GM18517 (cell line): Measurements from ENCODE around the gene GABRB2.
A peak's percentile ranks its signal among the peaks of the same experiment; 100 is the strongest.
"Not testable (repeated sequence)": the region's sequence is repeated elsewhere in the genome, so short reads cannot be mapped to it uniquely, and the experiment has no call there.

ENCODE experiments used
- ATAC-seq: cut with Tn5 transposase; IDR thresholded peaks from one replicate; pipeline ENCODE4 v1.9.1; 2021; ENCODE audit warnings: mild to moderate bottlenecking, moderate library complexity; ENCODE audit not compliant: unreplicated experiment

GABRB2 gene

DNA sequence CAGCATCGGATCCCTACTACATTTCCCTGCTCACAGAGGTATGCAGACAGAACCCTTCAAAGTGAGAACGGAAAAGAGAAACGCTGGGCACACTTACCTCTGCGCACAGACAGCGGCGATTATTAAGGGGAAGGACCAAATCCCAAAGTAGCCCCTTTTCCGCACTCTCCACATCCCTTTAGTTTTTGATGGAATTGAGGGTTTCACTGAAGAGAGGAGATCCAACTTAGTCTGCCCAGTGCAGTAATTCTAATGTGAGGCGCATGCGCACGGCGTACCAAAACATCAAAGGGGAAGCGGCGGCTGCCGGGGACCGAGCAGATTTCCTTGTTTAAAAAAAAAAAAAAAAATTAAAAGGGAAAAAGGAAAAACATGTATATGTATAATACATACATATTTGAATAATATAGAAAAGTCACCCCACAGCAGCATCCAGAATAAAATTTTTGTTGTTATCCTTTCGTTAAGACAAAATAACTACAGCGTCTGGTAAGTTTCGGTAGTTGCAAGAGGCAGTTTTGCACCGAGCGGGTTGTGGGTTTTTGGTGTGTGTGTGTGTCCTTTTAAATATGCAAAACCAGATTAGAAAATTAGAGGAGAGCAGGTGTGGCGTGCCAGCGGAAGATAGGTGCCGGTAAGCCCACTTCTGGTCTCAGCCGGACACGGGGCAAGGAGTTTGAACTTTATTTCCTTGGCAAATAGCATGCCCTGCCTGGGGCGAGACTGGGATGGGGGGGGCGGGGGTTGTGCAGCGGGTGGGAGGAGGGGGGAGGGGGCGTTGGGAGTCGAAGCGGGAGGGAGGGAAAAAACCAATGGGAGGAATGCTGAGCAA lies at the start of gene GABRB2:
Gene GABRB2, minus strand, starts transcription at position 256 of the 832 bp plus-strand sequence. Its CDS starts 82 bp downstream, at position 174.
- ATAC-seq: peak; percentile 80

GRCh38 chr5:161585798-161586197 lies 39.3 kb upstream of the GABRB2 start:
- ATAC-seq: no peak

- no peak for ATAC-seq
Observed at GRCh38 chr5:161580621-161581020, 34.1 kb upstream of the GABRB2 start.

DNA sequence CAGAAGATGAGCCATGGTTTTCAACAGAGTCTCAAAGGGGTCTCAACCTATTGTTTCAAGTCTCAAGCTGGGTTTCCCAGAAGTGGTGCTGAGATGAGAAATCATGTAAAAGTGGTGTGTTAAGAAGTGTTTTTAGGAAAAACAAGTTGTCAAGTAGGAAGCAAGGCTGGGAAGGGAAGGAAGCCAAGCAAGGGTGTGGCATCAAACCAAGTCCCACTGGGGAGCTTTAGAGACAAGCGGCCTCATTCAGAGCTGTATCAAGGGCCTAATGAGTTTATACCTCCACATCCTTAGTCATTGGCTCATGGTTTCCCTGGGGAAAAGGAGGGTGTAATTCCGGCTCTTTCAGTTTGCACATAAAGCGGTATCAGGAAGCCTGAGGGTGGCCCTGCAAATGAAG lies 26.4 kb upstream of the GABRB2 start:
- ATAC-seq: no peak

DNA sequence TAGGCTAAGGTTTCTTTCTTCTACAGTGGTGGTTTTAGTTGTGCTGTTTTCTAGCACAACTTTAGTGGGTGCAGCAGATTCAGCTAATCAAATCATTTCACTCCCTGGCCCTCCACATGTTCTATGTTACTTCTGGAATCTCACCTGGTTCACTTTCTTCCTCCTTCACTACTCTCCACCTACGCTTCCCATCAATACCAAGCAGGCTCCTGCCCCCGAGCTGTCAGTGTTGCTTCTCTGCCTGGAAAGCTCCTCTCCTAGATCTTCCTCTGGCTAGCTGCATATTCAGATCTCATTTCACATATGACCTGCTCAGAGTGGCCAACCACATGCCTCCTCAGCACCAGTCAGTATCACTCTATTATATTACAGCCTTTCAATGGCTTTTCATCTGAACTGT lies 19.6 kb upstream of the GABRB2 start:
- ATAC-seq: no peak

- no peak for ATAC-seq
Observed at GRCh38 chr5:161562446-161562845, 15.9 kb upstream of the GABRB2 start.

- ATAC-seq: no peak
Observed at GRCh38 chr5:161549106-161549505, 2.6 kb upstream of the GABRB2 start.

- ATAC-seq: no peak
Observed at GRCh38 chr5:161548487-161549094, 2.1 kb upstream of the GABRB2 start.

- ATAC-seq: no peak
Observed at GRCh38 chr5:161547738-161548486, 1.4 kb upstream of the GABRB2 start.

DNA sequence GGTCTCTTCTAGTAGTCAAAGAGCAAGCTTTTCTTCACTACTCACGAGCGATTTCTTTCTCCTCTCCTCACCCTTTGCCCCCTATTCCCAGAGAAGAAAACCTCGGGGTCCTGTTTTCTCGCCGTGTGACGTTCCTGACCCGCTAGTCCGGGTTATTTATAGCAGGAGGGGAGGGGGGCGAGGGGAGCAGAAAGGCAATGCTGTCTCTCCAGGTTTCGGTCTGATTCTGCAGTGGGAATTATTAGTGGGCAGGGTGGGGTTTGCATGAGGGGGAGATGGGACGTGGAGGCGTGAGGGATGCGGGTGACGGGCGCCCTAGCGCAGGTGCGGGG lies 847 bp upstream of the GABRB2 start:
- ATAC-seq: no peak

DNA sequence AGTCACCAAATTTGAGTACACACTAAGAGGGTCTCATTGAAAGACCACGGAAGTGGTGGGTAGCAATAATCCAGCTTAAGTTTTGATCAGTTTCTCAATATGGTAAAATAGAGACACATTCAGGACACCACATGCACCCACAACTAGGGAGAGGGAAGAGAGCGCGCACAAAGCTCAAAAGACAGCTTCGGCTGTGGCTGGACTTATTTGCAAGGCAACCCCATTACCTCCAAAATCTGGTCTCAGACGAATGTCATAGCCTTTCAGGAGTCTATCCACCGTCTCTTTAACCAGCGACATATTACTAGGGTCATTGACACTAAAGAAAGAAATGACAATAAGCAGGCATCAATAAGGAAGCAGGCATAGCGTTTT lies 443 bp downstream of the GABRB2 start:
- peak; percentile 9 for ATAC-seq

DNA sequence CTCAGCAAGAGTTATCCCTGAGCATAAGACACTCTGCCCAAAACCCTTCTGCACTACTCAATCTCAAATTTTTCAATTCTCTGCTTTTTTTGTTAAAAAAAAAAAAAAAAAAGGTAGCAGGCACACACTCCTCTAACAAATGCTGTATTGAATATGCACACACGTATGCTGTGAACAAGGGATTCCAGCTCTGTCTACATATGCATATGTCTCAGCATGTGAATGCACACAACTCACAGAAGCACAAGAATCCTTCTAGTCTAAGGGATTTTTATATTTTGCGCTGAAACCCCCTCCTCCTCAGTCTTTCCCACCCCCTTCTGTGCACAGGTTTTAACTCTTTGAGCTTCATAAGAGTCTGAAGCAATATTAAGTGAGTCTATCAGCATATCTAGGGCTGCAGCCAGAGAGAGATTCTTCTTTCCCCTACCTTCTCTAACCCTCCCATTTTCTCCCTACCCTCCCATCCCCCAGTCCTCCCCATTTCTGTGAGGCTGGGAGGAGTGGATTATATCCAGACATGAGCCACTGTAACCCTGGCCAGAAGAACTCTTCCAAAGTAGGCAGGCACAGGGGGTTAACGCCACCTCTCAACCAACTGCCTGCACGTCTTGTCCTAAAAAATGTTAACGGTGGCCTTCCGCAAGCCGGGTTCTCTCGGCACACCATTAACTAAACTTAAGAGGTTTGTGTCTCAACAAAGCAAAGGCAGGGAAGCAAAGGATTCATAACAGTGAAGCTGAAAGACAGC lies 1.0 kb downstream of the GABRB2 start:
- no peak for ATAC-seq

DNA sequence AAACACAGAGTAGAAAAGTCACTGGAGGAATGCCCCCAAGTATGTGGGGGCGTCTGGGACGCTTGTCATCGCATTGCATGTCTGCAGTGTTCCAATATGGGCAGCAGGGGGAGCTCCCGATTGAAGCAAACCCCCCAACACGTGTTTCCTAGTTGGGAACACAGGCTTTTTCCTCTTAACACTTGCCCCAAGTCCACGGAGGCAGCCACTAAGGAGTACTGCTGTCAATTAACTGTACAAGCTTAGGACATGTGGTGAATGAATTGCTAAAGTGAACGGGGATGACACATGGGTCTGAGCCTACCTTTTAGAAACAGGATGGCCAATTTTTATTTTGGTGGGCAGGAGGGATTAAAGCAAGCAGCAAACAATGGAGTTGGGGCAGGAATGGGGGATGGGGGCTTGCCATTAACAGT lies 2.2 kb downstream of the GABRB2 start:
- peak; percentile 39 for ATAC-seq

GRCh38 chr5:161539016-161539415 lies 7.5 kb downstream of the GABRB2 start:
- no peak for ATAC-seq

DNA sequence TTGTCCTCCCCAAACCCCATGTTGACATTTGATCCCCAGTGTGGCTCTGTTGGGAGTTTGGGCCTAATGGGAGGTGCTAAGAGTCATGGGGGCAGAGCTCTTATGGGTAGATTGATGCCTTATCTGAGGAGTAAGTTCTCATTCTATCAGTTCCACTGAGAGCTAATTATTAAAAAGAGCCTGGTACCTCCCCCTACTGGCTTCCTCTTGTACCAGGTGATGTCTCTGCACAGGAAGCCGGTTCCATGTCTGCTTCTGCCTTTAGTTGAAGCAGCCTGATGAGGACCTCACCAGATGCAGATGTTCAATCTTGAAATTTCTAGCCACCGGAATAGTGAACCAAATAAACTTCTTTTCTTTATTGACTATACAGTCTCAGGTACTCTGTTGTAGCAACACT lies 10.8 kb downstream of the GABRB2 start:
- no peak for ATAC-seq

DNA sequence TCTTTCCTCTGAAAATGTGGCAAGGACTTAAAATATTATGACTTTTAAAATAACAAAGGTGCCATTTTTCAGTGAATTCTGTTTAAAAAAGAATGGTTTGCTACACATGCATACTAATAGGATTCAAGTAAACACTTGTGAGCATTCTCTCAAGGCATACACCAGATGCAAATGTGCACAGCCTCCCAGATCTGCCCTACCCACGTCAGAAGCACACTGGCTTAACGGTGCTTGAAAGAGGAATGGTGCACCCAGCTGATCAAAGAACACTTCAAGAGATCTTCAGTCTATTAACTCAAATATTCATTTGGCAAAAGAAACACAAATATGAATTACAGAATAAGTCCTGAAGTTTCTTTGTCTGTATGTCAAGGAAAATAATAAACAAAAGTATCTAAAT lies 15.8 kb downstream of the GABRB2 start:
- ATAC-seq: no peak

DNA sequence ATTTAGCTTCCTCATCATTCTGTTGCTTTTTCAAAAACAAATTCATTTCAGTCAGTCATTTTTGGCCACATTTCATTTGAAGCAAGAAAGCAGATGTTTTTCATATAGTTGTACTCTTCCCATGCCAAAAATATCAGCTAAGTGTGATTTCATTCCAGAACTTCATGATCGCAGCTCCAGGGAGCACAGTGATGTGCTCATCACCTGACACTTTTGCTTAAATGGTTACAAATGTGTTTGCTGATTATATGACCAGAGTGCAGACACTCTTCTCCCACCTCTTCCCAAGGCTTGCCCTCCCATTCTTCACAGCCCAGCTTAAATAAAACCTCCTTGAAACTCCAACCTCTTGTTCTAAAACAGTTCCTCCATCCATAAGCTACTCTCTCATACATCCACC lies 32.6 kb downstream of the GABRB2 start:
- no peak for ATAC-seq

DNA sequence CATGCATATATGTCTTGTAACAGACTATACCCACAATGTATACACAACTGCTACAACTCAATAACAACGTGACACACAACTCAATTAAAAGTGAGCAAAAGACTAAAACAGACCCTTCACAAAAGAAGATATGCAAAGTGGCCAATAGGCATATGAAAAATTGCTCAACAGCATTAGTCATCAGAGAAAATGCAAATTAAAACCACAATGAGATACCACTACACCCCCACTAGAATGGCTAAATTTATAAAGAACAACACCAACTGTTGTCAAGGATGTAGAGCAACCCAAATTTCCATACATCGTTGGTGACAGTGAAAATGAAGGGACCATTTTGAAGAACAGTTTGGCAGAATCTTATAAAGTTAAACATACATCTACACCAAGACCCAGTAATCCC lies 38.9 kb downstream of the GABRB2 start:
- ATAC-seq: peak; percentile 58

DNA sequence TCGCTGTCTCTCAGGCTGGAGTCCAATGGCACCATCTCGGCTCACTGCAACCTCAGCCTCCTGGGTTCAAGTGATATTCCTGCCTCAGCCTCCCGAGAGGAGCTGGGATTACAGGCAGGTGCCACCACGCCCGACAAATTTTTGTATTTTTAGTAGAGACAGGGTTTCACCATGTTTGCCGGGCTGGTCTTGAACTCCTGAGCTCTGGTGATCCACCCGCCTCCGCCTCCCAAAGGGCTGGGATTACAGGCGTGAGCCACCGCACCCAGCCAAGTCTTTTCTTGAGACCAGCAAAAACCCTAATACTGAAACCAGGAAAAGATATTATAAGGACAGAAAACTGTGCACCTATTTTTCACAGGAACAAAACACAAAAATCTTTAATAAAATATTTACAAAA lies 41.4 kb downstream of the GABRB2 start:
- ATAC-seq: not testable (repeated sequence)

GRCh38 chr5:161498531-161498930 lies 48.0 kb downstream of the GABRB2 start:
- no peak for ATAC-seq

GRCh38 chr5:161483721-161484120 lies 62.8 kb downstream of the GABRB2 start:
- no peak for ATAC-seq
